Measurements from ENCODE around the gene EPB41L4B.

- no peak for TF ChIP-seq ZNF692 (tag by site-specific recombination; IDR thresholded peaks at IDR 0.05)
- no peak for TF ChIP-seq CTCF (tag by site-specific recombination; IDR thresholded peaks at IDR 0.05)
- no peak for TF ChIP-seq BCL11A (tag by site-specific recombination; IDR thresholded peaks at IDR 0.05; ENCODE audit: low read depth)
- no peak for TF ChIP-seq ZBTB26 (tag by site-specific recombination; optimal IDR thresholded peaks at IDR 0.05)
- no peak for TF ChIP-seq ZNF501 (tag by site-specific recombination; IDR thresholded peaks at IDR 0.05)
- TF ChIP-seq ZNF274 (IDR thresholded peaks at IDR 0.05; ENCODE audit: low read length) = no peak
- no peak for TF ChIP-seq ZNF274 (tag by site-specific recombination; IDR thresholded peaks at IDR 0.05; ENCODE audit: borderline replicate concordance)
- TF ChIP-seq ZSCAN30 (tag by site-specific recombination; IDR thresholded peaks at IDR 0.05) = no peak
- no peak for TF ChIP-seq PATZ1 (tag by site-specific recombination; IDR thresholded peaks at IDR 0.05)
- no peak for TF ChIP-seq SETDB1 (IDR thresholded peaks at IDR 0.05; ENCODE audit: insufficient read length, low read length)
- TF ChIP-seq ZNF398 (tag by site-specific recombination; IDR thresholded peaks at IDR 0.05) = no peak
Measured at GRCh38 chr9:109198736-109199382, 122.0 kb downstream of the EPB41L4B start.

All from HEK293 (cell line).